HG02938 (cell line): ENCODE results near the gene PRR5.
"Not testable (repeated sequence)": the region's sequence is repeated elsewhere in the genome, so short reads cannot be mapped to it uniquely, and the experiment has no call there.

Experiments
- ATAC-seq: cut with Tn5 transposase; IDR thresholded peaks from one replicate; pipeline ENCODE4 v1.9.1; 2021; ENCODE audit warnings: mild to moderate bottlenecking, moderate library complexity; ENCODE audit not compliant: unreplicated experiment

The PRR5 gene

GRCh38 chr22:44672632-44673031, 29.4 kb upstream of the PRR5 start:
- ATAC-seq, result no peak

GRCh38 chr22:44673406-44673805, 28.6 kb upstream of the PRR5 start:
- ATAC-seq, result no peak

GRCh38 chr22:44676066-44676440, 26.0 kb upstream of the PRR5 start:
- ATAC-seq, result not testable (repeated sequence)

- ATAC-seq, result no peak
These were observed 25.3 kb upstream of the PRR5 start for GRCh38 chr22:44676441-44677352.

GRCh38 chr22:44677353-44677840, 24.6 kb upstream of the PRR5 start:
- ATAC-seq, result no peak

- ATAC-seq, result no peak
These were observed 24.0 kb upstream of the PRR5 start for GRCh38 chr22:44677871-44678555.

- ATAC-seq, result no peak
These were observed 23.3 kb upstream of the PRR5 start for GRCh38 chr22:44678556-44679305.

- not testable (repeated sequence) for ATAC-seq
These were observed 22.7 kb upstream of the PRR5 start for GRCh38 chr22:44679306-44679647.

- no peak for ATAC-seq
These were observed 21.9 kb upstream of the PRR5 start for GRCh38 chr22:44680058-44680457.

- ATAC-seq, result no peak
These were observed 21.5 kb upstream of the PRR5 start for GRCh38 chr22:44680481-44680894.

GRCh38 chr22:44682556-44683168, 19.3 kb upstream of the PRR5 start:
- no peak for ATAC-seq

GRCh38 chr22:44683237-44683636, 18.8 kb upstream of the PRR5 start:
- ATAC-seq, result no peak

- no peak for ATAC-seq
These were observed 18.1 kb upstream of the PRR5 start for GRCh38 chr22:44683881-44684280.

GRCh38 chr22:44684506-44685383, 17.3 kb upstream of the PRR5 start:
- ATAC-seq, result peak; percentile 49

- ATAC-seq, result no peak
These were observed 16.5 kb upstream of the PRR5 start for GRCh38 chr22:44685384-44686056.

- no peak for ATAC-seq
These were observed 15.0 kb upstream of the PRR5 start for GRCh38 chr22:44686873-44687600.

- no peak for ATAC-seq
These were observed 12.8 kb upstream of the PRR5 start for GRCh38 chr22:44689173-44689572.

- no peak for ATAC-seq
These were observed 12.0 kb upstream of the PRR5 start for GRCh38 chr22:44689915-44690524.
